ENCODE measurements around the gene DNM3.

- TF ChIP-seq CTCF (IDR thresholded peaks at IDR 0.05) (no peak), POLR2A (IDR thresholded peaks at IDR 0.05) (no peak), POLR2AphosphoS5 (IDR thresholded peaks at IDR 0.05) (no peak), EP300 (IDR thresholded peaks at IDR 0.05; ENCODE audit: low read depth) (no peak)
Measured at GRCh38 chr1:172339842-172340241, 498.5 kb downstream of the DNM3 start.
